Mucosa of gallbladder (tissue), 1 donor: ENCODE data around the gene PIEZO1. TPM values are rescaled to one million over a fixed set of nuclear protein-coding genes. Genes with fewer than 3 reads are reported as not detected.
A peak's percentile ranks its signal among the peaks of the same experiment; 100 is the strongest.

Experiments used
- DNase-seq: peaks from one replicate; pipeline ENCODE4 v3.0.0-alpha.2; 2020; ENCODE audit warnings: low spot score
- total RNA-seq: library from RNA; stranded (reverse); gene quantifications from one replicate; pipeline ENCODE4 v1.2.1, GENCODE V29; 2021
- donor health status: DM: no; HTN: no; CAD: no.

The PIEZO1 gene
- total RNA-seq, 1 donor from 2014 or later = 108 TPM

GRCh38 chr16:88721815-88722755, 62.9 kb downstream of the PIEZO1 start:
- no peak for DNase-seq

GRCh38 chr16:88721236-88721635, 63.8 kb downstream of the PIEZO1 start:
- DNase-seq = no peak

GRCh38 chr16:88720396-88720970, 64.5 kb downstream of the PIEZO1 start:
- no peak for DNase-seq

- no peak for DNase-seq
Observed at GRCh38 chr16:88719933-88720296, 65.1 kb downstream of the PIEZO1 start.

- DNase-seq = peak; percentile 57
Observed at GRCh38 chr16:88719267-88719932, 65.6 kb downstream of the PIEZO1 start.

GRCh38 chr16:88718178-88718577, 66.8 kb downstream of the PIEZO1 start:
- no peak for DNase-seq

GRCh38 chr16:88716601-88717001, 68.4 kb downstream of the PIEZO1 start:
- no peak for DNase-seq

- DNase-seq = no peak
Observed at GRCh38 chr16:88716201-88716600, 68.8 kb downstream of the PIEZO1 start.

- DNase-seq = no peak
Observed at GRCh38 chr16:88715312-88716190, 69.5 kb downstream of the PIEZO1 start.

- DNase-seq = no peak
Observed at GRCh38 chr16:88714420-88715302, 70.4 kb downstream of the PIEZO1 start.

GRCh38 chr16:88713568-88714419, 71.2 kb downstream of the PIEZO1 start:
- no peak for DNase-seq

GRCh38 chr16:88713054-88713453, 72.0 kb downstream of the PIEZO1 start:
- no peak for DNase-seq

- no peak for DNase-seq
Observed at GRCh38 chr16:88712362-88712979, 72.5 kb downstream of the PIEZO1 start.

- DNase-seq = no peak
Observed at GRCh38 chr16:88711750-88712340, 73.2 kb downstream of the PIEZO1 start.

- no peak for DNase-seq
Observed at GRCh38 chr16:88710556-88710955, 74.5 kb downstream of the PIEZO1 start.

GRCh38 chr16:88706965-88707826, 77.8 kb downstream of the PIEZO1 start:
- no peak for DNase-seq

- peak; percentile 91 for DNase-seq
Observed at GRCh38 chr16:88706229-88706964, 78.6 kb downstream of the PIEZO1 start, which contains the start of the genes CTU2 and RNF166. Gene CTU2 (plus strand): TSS chr16:88706503. CDS start chr16:88706531, 28 bp downstream. Gene RNF166 (minus strand): TSS chr16:88706408. CDS start chr16:88706325, 83 bp downstream.
